HPDE6-E6E7 (cell line): ENCODE results near the gene TASOR.
"Not testable (repeated sequence)": the region's sequence is repeated elsewhere in the genome, so short reads cannot be mapped to it uniquely, and the experiment has no call there.

Source experiments
- DNase-seq: peaks from one replicate; pipeline ENCODE4 v3.0.0; 2011; ENCODE audit warnings: missing footprints; ENCODE audit errors: extremely low spot score

Gene TASOR, protein sequence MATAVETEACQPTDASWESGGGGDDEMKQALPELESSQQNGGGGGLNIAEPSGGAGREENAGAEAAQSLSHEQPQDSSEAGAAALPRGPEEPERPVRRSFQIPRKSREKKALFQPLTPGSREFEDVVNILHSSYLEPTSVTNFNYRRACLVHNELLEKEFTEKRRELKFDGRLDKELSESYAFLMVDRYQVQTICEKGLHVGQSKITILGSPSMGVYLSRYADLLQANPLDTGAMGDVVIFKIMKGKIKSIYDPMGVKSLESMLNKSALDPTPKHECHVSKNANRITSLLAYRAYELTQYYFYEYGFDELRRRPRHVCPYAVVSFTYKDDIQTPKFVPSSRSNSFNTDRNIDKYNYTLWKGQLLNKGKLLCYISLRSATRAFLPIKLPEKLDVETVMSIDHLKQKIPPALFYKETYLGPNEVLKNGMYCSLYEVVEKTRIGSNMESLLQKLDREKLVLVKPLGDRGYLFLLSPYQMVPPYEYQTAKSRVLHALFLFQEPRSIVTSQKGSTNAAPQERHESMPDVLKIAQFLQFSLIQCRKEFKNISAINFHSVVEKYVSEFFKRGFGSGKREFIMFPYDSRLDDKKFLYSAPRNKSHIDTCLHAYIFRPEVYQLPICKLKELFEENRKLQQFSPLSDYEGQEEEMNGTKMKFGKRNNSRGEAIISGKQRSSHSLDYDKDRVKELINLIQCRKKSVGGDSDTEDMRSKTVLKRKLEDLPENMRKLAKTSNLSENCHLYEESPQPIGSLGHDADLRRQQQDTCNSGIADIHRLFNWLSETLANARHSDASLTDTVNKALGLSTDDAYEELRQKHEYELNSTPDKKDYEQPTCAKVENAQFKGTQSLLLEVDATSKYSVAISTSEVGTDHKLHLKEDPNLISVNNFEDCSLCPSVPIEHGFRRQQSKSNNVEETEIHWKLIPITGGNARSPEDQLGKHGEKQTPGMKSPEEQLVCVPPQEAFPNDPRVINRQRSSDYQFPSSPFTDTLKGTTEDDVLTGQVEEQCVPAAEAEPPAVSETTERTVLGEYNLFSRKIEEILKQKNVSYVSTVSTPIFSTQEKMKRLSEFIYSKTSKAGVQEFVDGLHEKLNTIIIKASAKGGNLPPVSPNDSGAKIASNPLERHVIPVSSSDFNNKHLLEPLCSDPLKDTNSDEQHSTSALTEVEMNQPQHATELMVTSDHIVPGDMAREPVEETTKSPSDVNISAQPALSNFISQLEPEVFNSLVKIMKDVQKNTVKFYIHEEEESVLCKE (N-terminal part only)

DNA sequence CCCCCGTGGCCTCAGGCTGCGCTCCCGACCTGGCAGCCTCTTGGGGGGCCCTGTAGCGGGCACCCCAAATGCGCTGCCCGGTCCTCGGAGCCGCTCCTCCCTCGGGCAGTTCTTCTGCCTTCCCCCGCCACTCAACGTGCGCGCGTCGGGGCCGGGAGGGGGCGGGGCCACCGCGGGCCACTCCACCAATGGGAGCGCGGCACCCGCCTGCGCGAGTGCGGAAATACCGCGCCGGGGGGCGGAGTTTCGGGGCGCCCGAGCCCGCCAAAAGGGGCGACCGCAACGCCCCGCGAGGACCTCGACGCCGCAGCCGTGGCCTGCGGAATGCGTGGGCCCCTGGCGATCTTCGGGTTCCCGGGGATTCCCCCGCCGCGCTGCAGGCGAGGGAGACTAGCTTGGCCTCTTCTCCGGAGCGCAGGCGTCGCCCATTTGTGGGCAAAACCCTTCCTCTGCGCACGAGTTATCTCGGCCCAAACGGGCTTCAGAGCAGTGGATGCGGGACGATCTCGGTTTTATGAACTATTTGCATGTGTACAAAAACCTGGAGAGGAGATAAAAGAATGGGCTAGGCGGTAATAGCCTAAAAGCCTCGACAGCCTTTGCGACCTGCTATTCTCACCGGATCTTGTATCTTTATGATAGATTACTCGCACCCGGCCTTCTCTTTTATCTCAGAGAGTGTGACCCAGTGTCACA lies at the start of gene TASOR:
Gene TASOR (minus strand): TSS at position 144 of the 696 bp plus-strand sequence. CDS start 259 bp downstream, outside the sequence.
- peak; percentile 35 for DNase-seq

DNA sequence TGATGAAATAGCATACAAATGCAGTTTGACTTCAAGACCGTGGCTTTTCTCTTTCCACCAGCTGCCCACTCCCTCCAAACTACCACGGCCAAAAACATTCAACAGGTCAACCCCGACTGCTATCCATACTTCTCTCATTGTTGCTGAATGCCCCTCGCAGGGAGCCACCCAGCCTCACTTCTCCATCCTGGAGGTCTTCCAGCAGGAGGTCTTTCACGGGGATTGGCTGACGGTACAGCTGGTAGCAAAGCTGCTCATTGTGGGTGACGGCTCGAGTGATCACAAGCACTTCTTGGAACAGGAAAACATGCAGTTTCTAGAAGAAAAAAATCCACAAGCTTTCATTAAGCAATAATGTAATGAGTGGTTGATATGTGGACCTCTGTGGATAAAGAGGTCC lies 49.0 kb upstream of the TASOR start:
- DNase-seq: no peak

DNA sequence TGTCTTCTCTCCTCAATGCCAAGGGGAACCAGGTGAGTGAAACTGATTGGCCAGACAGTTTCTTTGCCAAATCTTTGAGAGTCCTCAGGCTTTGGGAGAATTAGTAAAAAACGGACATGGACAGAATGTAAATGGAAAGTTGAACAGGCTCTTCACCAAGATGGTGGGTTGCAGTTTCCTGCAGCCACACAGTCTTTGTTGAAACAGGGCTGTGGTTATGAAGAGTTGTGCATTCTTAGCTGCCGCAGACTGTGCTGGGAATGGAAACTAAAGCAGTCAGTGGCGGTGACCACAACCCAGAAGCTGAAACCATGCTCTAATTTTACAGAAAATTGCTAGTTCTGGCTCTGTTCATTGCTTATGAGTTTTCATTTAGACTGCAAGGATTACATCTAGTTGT lies 42.1 kb upstream of the TASOR start:
- no peak for DNase-seq

DNA sequence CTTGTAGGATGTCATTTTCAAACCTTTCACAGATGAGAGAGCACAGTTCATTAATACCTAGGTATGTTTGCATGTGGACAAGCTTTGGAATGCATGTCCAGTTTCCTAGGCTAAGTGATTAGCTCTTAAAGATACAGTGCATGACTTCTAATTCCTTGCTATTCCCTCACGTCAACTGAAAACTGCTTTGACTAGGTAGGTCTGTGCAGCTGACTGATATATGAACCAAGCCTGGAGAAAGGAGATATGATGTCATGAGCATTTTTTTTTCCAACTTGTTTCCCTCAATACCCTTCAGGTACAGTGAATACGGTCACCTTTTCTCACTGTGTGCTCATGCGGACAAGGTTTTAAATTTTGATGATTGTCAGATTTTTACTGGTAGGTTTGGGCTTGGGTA lies 41.6 kb upstream of the TASOR start:
- DNase-seq: no peak

DNA sequence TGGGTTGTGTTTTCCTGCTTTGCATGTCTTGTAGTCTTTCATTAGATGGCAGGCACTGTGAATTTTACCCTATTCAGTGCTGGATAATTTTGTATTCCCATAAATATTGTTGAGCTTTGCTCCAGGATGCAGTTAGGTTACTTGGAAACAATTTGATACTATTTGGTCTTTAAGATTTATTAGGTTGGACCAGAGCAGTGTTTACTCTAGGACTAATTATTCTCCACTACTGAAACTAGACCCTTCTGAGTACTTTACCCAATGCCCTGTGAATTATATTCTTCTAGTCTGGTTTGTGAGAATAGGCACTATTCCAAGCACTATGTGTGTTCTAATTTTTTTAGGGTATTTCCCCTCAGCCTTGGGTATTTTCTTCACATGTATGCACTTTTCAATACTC lies 37.8 kb upstream of the TASOR start:
- DNase-seq: no peak

DNA sequence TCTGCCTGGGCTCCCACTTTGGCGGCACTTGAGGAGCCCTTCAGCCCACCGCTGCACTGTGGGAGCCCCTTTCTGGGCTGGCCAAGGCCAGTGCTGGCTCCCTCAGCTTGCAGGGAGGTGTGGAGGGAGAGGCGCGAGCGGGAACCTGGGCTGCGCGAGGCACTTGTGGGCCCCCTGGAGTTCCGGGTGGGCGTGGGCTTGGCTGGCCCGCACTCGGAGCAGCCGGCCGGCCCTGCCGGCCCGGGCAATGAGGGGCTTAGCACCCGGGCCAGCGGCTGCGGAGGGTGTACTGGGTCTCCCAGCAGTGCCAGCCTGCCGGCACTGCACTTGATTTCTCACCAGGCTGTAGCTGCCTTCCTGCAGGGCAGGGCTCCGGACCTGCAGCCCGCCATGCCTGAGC lies 35.7 kb upstream of the TASOR start:
- not testable (repeated sequence) for DNase-seq

DNA sequence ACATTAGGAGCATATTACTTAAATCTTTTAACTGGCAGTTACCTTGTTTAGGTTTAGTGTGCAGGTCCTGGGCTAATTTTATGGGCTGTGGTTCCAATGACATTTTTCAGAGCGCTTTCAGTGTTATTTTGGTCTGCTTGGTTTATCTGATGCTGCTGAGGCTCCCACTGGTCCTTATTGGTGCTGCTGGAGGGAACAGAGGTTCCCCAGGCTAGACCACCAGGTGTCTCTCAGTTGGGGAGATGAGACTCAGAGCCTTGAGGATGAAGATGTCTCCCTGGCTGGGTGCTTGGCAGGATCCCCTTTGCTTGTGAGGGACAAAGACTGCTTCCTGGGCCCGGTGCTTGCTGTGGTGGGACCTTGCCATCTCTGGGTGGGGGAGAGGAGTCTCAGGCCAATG lies 28.3 kb upstream of the TASOR start:
- no peak for DNase-seq

DNA sequence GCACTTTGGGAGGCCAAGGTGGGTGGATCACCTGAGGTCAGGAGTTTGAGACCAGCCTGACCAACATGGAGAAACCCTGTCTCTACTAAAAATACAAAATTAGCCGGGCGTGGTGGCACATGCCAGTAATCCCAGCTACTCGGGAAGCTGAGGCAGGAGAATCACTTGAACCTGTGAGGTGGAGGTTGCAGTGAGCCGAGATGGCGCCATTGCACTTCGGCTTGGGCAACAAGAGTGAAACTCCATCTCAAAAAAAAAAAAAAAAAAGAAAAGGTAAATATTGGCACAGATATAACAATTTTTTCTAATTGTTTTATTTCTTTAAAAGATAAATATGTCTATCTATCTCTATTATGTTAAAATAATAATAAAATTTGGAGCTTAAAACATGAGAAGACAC lies 24.3 kb upstream of the TASOR start:
- not testable (repeated sequence) for DNase-seq

DNA sequence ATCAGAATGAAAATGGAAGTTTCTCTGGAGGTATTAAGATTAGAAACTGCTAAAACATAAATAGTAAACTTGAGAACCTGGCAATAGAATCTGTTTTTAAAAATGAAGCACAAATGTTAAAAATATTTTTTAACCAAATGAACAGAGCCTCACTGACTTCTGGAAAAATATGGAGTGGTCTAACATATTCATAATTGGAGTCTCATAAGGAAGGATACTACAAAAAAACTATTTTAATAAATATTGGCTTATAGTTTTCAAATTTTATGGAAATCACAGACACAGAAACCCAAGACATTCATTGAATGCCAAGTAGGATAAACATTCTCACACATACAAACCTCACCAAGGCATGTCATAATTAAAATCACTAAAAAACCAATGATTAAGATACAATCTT lies 23.6 kb upstream of the TASOR start:
- DNase-seq: no peak

DNA sequence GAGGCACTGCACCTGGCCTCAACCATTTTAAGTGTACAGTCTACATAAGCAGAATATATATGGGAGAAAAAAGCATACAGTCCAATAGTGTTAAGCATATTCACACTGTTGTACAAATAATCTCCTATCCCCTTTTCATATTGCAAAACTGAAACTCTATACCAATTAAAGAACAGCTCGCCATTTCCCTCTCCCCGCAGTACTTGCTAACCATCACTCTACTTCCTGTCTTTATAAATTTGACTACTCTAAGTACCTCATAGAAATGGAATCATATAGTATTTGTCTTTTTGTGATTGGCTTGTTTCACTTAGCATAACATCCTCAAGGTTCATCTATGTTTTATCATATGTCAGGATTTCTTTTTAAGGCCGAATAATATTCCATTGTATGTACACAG lies 21.6 kb upstream of the TASOR start:
- DNase-seq: no peak

DNA sequence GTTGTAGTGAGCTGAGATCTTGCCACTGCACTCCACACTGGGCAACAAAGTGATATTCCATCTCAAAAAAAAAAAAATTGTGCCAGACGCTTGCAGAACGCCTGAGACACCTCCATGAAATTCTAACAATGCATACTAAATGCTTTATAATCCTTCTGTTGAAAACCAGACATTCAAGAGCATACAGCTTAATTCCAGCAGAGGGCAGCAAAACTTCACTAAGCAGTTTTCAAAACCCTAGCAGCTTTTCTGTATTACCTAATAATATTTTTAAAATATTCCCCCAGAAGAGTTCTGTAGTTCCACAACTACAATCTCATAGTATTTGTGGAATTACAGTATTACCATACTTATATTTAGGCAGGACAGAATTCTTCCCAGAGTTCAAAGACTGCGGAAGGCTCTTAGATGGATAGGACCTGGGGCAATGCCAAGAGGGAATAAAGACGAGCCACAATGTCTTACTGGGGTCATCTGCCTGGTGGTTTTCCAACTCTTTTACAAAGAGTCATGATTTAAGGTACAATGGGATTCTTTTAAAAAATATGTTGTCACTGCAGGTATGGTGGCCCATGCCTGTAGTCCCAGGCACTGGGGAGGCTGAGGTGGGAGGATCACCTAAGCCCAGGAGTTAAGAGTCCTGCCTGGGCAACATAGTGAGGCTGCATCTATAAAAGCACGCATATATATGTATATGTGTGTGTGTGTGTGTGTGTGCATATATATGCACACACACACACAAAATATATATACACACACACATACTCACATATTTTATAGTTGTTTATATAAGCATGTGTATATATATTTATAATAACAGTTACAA lies 19.6 kb upstream of the TASOR start:
- no peak for DNase-seq

DNA sequence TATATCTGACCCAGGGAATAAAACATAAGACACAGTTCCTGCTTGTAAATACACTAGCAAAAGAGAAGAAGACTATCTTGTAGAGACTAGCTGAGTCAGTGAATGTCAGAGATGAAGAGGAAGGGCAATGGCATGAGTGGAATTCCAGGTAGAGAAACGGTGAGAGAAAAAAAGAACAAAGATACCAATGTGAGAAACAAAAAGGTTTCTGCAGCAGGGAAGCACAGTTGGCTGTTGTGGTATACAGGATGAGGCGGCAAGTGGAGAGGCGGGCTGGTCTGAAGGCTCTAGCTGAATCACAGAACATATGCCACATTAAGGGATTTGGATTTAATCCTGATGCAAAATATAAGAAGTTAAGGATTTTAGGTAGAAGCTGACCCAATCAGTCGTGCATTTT lies 17.1 kb upstream of the TASOR start:
- no peak for DNase-seq

DNA sequence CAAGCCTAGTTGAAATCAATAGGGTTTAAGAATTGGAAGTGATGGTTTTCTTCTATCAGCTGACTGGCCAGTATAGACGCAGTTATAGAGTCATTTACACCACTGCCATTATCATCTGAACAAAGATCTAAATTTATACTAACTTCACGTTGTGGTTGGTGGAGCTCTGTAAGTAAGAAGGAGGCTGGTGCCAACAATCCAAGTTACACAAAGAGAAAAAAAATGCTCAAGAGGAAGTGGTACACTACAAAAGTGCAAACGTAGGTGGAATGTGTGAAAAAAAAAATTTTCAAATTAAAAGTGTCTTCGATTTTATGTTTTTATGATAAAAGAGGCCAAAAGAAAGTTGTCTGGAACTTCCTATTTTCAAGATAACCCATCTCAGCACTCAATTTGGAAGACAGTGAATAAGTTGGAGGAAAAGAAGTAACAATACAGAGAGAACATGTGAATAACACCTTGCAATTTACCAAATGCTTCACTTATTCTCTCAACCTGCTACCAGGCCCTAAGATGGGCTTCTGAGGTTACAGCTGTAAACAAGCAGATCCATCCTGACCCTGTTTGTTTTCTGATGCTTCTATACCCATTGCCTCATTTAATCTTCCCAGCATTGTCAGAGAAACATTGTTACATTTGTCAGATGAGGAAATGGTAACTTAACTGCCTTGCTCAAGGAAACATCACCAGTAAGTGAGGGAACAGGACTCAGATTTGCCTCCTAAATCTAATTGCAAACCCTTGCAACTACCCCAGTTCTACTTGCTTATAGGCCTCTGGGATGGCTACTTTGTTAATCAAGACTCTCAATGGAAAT lies 12.0 kb upstream of the TASOR start:
- DNase-seq: no peak

DNA sequence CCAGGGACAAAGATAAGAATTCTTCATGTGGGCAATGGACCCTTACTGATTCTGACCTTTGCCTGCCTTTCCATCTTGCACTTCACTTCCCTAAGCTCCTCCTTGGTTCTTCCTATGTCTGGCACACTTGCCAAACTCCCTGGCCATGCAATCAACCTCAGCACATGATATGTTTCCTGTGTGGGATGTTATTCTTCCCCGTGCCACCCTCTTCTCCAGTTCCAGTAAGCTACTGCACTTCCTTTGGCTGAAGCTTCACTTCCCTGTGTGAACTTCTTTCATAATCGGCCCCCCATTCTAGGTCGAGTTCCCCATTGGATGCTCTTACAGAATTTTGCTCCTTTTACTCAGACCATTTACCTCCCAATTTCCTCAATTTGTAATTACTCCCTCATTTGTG lies 10.7 kb upstream of the TASOR start:
- no peak for DNase-seq

DNA sequence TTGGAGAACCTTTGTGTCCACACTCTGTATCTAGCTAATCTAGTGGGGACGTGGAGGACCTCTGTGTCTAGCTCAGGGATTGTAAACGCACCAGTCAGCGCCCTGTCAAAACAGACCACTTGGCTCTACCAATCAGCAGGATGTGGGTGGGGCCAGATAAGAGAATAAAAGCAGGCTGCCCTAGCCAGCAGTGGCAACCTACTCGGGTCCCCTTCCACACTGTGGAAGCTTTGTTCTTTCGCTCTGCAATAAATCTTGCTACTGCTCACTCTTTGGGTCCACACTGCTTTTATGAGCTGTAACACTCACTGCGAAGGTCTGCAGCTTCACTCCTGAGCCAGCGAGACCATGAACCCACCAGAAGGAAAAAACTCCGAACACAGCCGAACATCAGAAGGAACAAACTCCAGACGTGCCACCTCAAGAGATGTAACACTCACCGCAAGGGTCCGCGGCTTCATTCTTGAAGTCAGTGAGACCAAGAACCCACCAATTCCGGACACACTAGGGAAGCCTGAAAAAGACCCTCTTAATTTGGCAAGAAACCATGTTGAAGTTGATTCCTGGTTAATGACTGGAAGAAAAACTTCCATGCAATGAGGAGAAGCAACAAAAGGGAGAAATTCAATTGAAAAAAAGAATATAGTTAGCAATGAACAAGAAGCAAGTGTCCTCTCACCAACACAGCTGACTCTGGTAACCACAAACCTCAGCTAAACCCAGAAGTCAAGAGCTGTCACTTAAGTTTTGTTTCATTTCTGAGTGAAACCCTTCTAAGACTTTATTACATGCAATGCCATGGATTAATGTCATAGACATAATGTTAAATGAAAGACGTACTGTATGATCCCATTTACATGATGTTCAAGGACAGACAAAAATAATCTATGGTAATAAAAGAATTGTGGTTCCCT lies 9.7 kb upstream of the TASOR start:
- not testable (repeated sequence) for DNase-seq

DNA sequence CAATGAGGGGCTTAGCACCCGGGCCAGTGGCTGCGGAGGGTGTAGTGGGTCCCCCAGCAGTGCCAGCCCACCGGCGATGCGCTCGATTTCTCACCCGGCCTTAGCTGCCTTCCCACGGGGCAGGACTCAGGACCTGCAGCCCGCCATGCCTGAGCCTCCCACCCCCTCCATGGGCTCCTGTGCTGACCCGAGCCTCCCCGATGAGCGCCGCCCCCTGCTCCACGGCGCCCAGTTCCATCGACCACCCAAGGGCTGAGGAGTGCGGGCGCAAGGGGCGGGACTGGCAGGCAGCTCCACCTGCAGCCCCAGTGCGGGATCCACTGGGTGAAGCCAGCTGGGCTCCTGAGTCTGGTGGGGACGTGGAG lies 8.9 kb upstream of the TASOR start:
- DNase-seq: not testable (repeated sequence)

DNA sequence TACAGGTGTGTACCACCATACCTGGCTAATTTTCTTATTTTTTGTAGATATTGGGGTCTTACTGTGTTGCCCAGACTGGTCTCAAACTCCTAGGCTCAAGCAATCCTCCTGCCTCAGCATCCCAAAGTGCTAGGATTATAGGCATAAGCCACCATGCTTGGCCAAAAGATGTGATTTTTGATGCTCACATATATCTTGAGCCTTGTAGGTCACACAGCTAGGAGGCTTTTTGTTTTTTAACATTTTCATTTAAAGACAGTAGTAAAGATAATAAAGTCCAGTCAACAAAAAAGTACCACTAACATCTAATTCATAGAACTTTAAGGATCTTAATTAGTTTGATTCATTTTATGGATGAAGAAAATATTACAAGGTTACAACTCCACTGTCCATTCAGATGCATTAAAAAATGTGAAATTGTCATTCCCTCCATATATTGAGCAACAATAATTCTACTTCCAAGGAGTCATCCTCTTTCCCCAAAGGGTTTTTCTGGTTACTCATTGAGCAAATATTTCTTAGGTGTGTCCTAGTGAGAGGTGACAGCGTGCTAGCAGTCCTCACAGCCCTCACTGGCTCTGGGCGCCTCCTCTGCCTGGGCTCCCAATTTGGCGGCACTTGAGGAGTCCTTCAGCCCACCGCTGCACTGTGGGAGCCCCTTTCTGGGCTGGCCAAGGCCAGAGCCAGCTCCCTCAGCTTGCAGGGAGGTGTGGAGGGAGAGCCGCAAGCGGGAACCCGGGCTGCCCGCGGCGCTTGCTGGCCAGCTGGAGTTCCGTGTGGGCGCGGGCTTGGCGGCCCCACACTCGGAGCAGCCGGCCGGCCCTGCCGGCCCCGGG lies 8.3 kb upstream of the TASOR start:
- DNase-seq: peak; percentile 9

DNA sequence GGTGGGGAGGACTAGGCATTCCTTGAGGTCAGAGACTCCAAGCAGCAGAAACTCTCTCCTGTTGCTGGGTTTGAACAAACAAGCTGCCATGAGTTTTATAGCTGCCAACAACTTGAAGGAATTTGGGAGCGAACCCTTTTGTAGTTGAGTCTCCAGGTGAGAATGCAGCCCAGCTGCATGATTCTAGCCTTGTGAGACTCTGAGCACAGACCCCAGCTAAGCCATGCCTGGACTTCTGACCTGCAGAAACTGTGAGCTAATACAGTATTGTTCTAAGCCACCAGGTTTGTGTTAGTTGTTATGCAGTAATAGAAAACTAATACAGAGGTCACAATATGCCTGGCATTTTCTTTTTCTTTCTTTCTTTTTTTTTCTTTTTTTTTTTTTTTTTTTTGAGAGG lies 6.2 kb upstream of the TASOR start:
- DNase-seq: no peak
